ENCODE data around the gene NCOA6.

NCOA6 gene

DNA sequence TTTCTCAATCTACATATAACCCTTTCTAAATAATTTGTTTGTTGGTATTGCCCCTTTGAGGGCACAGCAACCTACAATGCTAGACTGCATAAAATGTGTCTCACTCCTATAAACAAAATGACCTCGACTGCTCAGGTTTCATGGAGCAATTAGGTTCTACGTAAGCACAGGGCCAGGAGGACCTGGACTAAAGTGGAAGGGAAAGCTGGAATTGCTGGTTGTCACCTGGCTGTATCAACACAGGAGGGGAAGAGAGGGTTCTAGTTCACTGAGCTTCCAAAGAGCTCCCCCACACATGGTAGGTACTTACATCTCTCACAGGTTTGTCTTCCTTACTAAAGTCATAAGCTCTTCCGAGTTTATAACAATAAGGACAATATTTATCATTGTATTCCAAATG is 51.0 kb downstream of the NCOA6 start:
- Histone ChIP-seq H3K79me2 (ENCODE audit: low read length) (no peaks in the 10 kb centered on the region), H3K9me3 (replicated peaks; ENCODE audit: insufficient read depth, low read length) (no peaks in the 10 kb centered on the region), H3K36me3 (replicated peaks; ENCODE audit: insufficient read depth, low read length) (no peaks in the 10 kb centered on the region), H3K27me3 (replicated peaks; ENCODE audit: insufficient read depth, low read length) (no peaks in the 10 kb centered on the region), H2AFZ (ENCODE audit: low read length) (no peak overlapping the region), H3K4me2 (ENCODE audit: low read depth, low read length) (no peak overlapping the region), H3F3A (ENCODE audit: insufficient read depth, low read length) (peaks cover 20% of the 10 kb centered on the region), H3K4me3 (ENCODE audit: low read length) (no peak overlapping the region), H3K4me1 (ENCODE audit: low read length) (peaks cover 21% of the 10 kb centered on the region), H4K20me1 (ENCODE audit: insufficient read depth, low read length) (no peaks in the 10 kb centered on the region), H3K9me2 (replicated peaks; ENCODE audit: insufficient read depth, low read length) (no peaks in the 10 kb centered on the region), H3K9ac (ENCODE audit: low read length) (no peak overlapping the region), H3K27ac (ENCODE audit: low read length) (no peak overlapping the region)
- TF ChIP-seq EZH2 (optimal IDR thresholded peaks at IDR 0.05; ENCODE audit: low read depth, low read length), result no peak
- TF ChIP-seq, protein P1, sequence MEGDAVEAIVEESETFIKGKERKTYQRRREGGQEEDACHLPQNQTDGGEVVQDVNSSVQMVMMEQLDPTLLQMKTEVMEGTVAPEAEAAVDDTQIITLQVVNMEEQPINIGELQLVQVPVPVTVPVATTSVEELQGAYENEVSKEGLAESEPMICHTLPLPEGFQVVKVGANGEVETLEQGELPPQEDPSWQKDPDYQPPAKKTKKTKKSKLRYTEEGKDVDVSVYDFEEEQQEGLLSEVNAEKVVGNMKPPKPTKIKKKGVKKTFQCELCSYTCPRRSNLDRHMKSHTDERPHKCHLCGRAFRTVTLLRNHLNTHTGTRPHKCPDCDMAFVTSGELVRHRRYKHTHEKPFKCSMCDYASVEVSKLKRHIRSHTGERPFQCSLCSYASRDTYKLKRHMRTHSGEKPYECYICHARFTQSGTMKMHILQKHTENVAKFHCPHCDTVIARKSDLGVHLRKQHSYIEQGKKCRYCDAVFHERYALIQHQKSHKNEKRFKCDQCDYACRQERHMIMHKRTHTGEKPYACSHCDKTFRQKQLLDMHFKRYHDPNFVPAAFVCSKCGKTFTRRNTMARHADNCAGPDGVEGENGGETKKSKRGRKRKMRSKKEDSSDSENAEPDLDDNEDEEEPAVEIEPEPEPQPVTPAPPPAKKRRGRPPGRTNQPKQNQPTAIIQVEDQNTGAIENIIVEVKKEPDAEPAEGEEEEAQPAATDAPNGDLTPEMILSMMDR (IDR thresholded peaks at IDR 0.05; ENCODE audit: low read length), result no peak
- TF ChIP-seq EZH2phosphoT487 (IDR thresholded peaks at IDR 0.05; ENCODE audit: low read length), result no peak
- DNase-seq, result no peak

DNA sequence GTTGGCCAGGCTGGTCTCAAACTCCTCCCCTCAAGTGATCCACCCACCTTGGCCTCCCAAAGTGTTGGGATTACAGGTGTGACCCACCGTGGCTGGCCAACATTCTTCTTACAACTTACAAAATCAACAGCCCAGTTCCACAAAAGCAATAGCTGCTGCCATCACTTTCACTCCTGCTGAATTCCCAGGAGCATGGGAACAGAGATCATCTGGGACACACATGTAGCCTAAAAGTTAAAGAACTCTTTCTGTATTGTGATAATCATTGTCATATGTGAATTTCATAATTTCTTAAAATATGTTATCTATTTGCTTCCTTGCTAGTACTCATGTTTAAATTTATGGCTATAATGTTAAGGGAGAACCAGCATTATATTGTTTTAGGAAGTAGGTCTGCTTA is 51.7 kb downstream of the NCOA6 start:
- no peak overlapping the region for H2AFZ ChIP-seq (ENCODE audit: low read length)
- no peaks in the 10 kb centered on the region for H3K9me3 ChIP-seq (replicated peaks; ENCODE audit: insufficient read depth, low read length)
- no peak for TF ChIP-seq EZH2 (optimal IDR thresholded peaks at IDR 0.05; ENCODE audit: low read depth, low read length)
- no peak for TF ChIP-seq EZH2phosphoT487 (IDR thresholded peaks at IDR 0.05; ENCODE audit: low read length)
- TF ChIP-seq, protein P1 (IDR thresholded peaks at IDR 0.05; ENCODE audit: low read length), result no peak
- no peak overlapping the region for H3K4me3 ChIP-seq (ENCODE audit: low read length)
- no peaks in the 10 kb centered on the region for H3K36me3 ChIP-seq (replicated peaks; ENCODE audit: insufficient read depth, low read length)
- peaks cover 21% of the 10 kb centered on the region for H3K4me1 ChIP-seq (ENCODE audit: low read length)
- no peak overlapping the region for H3K4me2 ChIP-seq (ENCODE audit: low read depth, low read length)
- H3K9me2 ChIP-seq (replicated peaks; ENCODE audit: insufficient read depth, low read length), result no peaks in the 10 kb centered on the region
- no peaks in the 10 kb centered on the region for H3K79me2 ChIP-seq (ENCODE audit: low read length)
- H3K9ac ChIP-seq (ENCODE audit: low read length), result no peak overlapping the region
- H3F3A ChIP-seq (ENCODE audit: insufficient read depth, low read length), result peaks cover 20% of the 10 kb centered on the region
- H4K20me1 ChIP-seq (ENCODE audit: insufficient read depth, low read length), result no peaks in the 10 kb centered on the region
- H3K27me3 ChIP-seq (replicated peaks; ENCODE audit: insufficient read depth, low read length), result no peaks in the 10 kb centered on the region
- no peak for DNase-seq
- H3K27ac ChIP-seq (ENCODE audit: low read length), result no peak overlapping the region

DNA sequence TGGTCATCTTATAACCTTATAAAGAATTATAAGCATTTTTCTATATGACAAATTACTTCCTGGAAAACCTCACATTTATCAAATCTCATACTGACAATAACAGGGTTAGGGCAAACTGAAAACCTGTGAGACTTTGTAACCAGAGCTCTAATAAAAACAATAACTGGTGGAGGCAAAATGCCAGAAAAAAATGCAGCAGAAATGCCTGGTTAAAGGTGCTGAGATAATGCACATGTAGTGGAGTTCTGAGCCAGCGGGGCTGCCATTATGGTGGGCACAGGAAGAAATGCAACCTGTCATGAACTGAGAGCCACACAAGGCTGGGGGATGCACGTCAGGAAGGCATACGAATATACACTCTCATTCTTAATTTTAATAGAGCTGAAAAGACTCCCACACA is 53.0 kb downstream of the NCOA6 start:
- Histone ChIP-seq H3K79me2 (ENCODE audit: low read length) (0 out of 2 replicates have a peak, but pooled peaks cover 7% of the 10 kb centered on the region), H3F3A (ENCODE audit: insufficient read depth, low read length) (peaks cover 20% of the 10 kb centered on the region), H3K9me2 (replicated peaks; ENCODE audit: insufficient read depth, low read length) (no peaks in the 10 kb centered on the region), H3K27ac (ENCODE audit: low read length) (peak overlapping the region; percentile 71; the same call in 1 of the 2 replicates), H3K9me3 (replicated peaks; ENCODE audit: insufficient read depth, low read length) (no peaks in the 10 kb centered on the region), H3K9ac (ENCODE audit: low read length) (no peak overlapping the region), H4K20me1 (ENCODE audit: insufficient read depth, low read length) (no peaks in the 10 kb centered on the region), H3K4me2 (ENCODE audit: low read depth, low read length) (no peak overlapping the region; the same call in 1 of the 2 replicates), H3K4me3 (ENCODE audit: low read length) (no peak overlapping the region), H2AFZ (ENCODE audit: low read length) (no peak overlapping the region), H3K27me3 (replicated peaks; ENCODE audit: insufficient read depth, low read length) (no peaks in the 10 kb centered on the region), H3K36me3 (replicated peaks; ENCODE audit: insufficient read depth, low read length) (no peaks in the 10 kb centered on the region; the same call in 1 of the 2 replicates), H3K4me1 (ENCODE audit: low read length) (peaks cover 21% of the 10 kb centered on the region)
- TF ChIP-seq EZH2 (optimal IDR thresholded peaks at IDR 0.05; ENCODE audit: low read depth, low read length), result no peak
- TF ChIP-seq, protein P1 (IDR thresholded peaks at IDR 0.05; ENCODE audit: low read length), result no peak
- no peak for TF ChIP-seq EZH2phosphoT487 (IDR thresholded peaks at IDR 0.05; ENCODE audit: low read length)
- no peak for DNase-seq

Measured in MM.1S (cell line).